IPS DF 6.9 (cell line): ENCODE results near the gene MED9.

ENCODE experiments used
- DNase-seq: peaks from one replicate; pipeline ENCODE4 v3.0.0-alpha.2; 2013; ENCODE audit warnings: low read depth, low spot score
- H3K27ac ChIP-seq: one replicate; pipeline ENCODE4 v1.5.1; 2013; ENCODE audit warnings: low read length, control low read depth
- H3K27me3 ChIP-seq: 2 replicates; pipeline ENCODE4 v1.6.1; 2013; ENCODE audit warnings: mild to moderate bottlenecking, low read length; ENCODE audit not compliant: control insufficient read depth, insufficient read depth
- H3K36me3 ChIP-seq: 2 replicates; pipeline ENCODE4 v1.6.1; 2013; ENCODE audit warnings: low read length; ENCODE audit not compliant: control insufficient read depth, insufficient read depth
- H3K4me1 ChIP-seq: 2 replicates; pipeline ENCODE4 v1.6.1; 2013; ENCODE audit warnings: low read length; ENCODE audit not compliant: control insufficient read depth, insufficient read depth
- H3K4me3 ChIP-seq: 2 replicates; pipeline ENCODE4 v1.5.1; 2013; ENCODE audit warnings: mild to moderate bottlenecking, low read length
- H3K9me3 ChIP-seq: 2 replicates; pipeline ENCODE4 v1.6.1; 2013; ENCODE audit warnings: low read length, inconsistent platforms; ENCODE audit not compliant: control insufficient read depth, insufficient read depth
- WGBS: extraction: QIAGEN DNeasy Blood & Tissue Kit; methylation state at CpG from one replicate; pipeline ENCODE4 v1.1.7; 2013; ENCODE audit warnings: mixed read lengths, missing lambda C conversion rate; ENCODE audit not compliant: insufficient read length, insufficient coverage; 5-methylcytosine and 5-hydroxymethylcytosine counted together

MED9 gene

GRCh38 chr17:17503566-17504130 lies 26.8 kb downstream of the MED9 start:
- no peaks in the 10 kb centered on the region for H3K9me3 ChIP-seq
- H3K4me3 ChIP-seq: no peak overlapping the region
- WGBS: no CpG with 5 or more reads among the region's 7 CpGs
- no peaks in the 10 kb centered on the region; the same call in 1 of the 2 replicates for H3K4me1 ChIP-seq
- H3K27me3 ChIP-seq: no peaks in the 10 kb centered on the region
- DNase-seq: no peak
- H3K27ac ChIP-seq: no peak overlapping the region
- no peaks in the 10 kb centered on the region; the same call in 1 of the 2 replicates for H3K36me3 ChIP-seq

GRCh38 chr17:17504341-17505140 lies 27.7 kb downstream of the MED9 start:
- Histone ChIP-seq H3K27me3 (no peaks in the 10 kb centered on the region), H3K27ac (no peak overlapping the region), H3K36me3 (no peaks in the 10 kb centered on the region; the same call in 1 of the 2 replicates), H3K9me3 (no peaks in the 10 kb centered on the region), H3K4me3 (no peak overlapping the region), H3K4me1 (no peaks in the 10 kb centered on the region; the same call in 1 of the 2 replicates)
- no peak for DNase-seq
- whole genome bisulfite sequencing: no CpG with 5 or more reads among the region's 20 CpGs

- no peak for DNase-seq
- WGBS: no CpG with 5 or more reads among the region's 5 CpGs
- no peaks in the 10 kb centered on the region; the same call in 1 of the 2 replicates for H3K4me1 ChIP-seq
- no peaks in the 10 kb centered on the region for H3K27me3 ChIP-seq
- no peaks in the 10 kb centered on the region for H3K9me3 ChIP-seq
- H3K27ac ChIP-seq: no peak overlapping the region
- H3K36me3 ChIP-seq: no peaks in the 10 kb centered on the region; the same call in 1 of the 2 replicates
- no peak overlapping the region for H3K4me3 ChIP-seq
Measured at GRCh38 chr17:17505151-17505550, 28.4 kb downstream of the MED9 start.

DNA sequence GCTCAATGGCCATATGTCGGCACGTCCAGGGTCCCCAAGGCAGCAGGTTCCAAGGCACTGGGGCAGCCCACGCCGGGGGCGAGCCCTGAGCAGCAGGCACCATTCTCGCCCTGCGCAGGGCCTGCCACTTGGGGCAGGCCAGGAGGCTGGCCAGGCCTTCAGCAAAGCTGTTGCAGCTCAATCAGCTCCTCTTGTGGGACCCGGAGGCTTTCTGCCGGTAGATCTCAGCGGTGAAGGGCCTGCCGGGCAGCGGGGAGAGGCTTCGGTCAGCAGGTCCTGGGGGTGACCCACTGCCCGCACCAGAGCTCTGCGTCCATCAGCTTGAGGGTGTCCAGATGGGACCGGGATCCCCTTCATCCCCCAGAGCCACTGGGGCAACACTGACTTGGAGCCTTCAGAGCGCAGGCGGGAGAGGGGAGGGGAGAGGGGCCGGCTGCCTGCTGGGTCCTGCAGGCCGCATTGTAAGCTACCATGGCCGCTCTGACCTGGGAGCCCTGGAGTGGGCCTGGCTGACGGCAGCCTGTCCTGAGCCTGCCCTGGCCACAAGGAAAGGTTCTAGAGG lies 28.9 kb downstream of the MED9 start:
- Histone ChIP-seq H3K9me3 (no peaks in the 10 kb centered on the region), H3K4me1 (no peaks in the 10 kb centered on the region; the same call in 1 of the 2 replicates), H3K27me3 (no peaks in the 10 kb centered on the region), H3K4me3 (no peak overlapping the region), H3K36me3 (no peaks in the 10 kb centered on the region; the same call in 1 of the 2 replicates), H3K27ac (no peak overlapping the region)
- no CpG with 5 or more reads among the region's 22 CpGs for WGBS
- no peak for DNase-seq

DNA sequence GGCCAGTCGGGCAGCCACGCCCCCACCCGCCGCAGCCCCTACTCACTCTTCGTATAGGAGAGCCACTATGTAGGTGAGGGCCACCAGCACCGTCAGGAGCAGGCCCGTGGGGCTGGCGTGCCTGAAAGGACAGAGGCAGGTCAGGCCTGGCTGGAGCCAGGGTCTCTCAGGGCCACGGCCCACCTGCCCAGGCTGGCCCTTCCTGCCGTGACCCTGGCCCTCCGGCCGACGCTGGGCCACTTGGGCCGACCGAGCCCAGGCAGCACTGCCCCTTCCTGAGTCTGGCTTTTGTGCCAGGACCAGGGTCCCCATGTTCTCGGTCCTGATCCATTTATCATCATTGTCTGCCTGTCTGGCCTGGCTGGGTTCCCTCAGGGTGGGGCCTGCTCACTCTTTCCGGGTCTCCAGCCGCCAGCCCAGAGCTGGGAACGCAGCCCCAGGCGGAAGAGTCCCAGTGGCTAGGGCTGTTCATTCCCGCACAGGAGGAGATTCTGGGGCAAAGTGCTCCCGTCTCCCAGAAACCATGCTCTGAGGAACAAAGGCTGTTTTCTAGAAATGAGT lies 29.5 kb downstream of the MED9 start:
- DNase-seq: no peak
- no peaks in the 10 kb centered on the region; the same call in 1 of the 2 replicates for H3K36me3 ChIP-seq
- no peak overlapping the region for H3K27ac ChIP-seq
- no peaks in the 10 kb centered on the region; the same call in 1 of the 2 replicates for H3K4me1 ChIP-seq
- WGBS: no CpG with 5 or more reads among the region's 22 CpGs
- H3K4me3 ChIP-seq: no peak overlapping the region
- no peaks in the 10 kb centered on the region for H3K27me3 ChIP-seq
- no peaks in the 10 kb centered on the region for H3K9me3 ChIP-seq

DNA sequence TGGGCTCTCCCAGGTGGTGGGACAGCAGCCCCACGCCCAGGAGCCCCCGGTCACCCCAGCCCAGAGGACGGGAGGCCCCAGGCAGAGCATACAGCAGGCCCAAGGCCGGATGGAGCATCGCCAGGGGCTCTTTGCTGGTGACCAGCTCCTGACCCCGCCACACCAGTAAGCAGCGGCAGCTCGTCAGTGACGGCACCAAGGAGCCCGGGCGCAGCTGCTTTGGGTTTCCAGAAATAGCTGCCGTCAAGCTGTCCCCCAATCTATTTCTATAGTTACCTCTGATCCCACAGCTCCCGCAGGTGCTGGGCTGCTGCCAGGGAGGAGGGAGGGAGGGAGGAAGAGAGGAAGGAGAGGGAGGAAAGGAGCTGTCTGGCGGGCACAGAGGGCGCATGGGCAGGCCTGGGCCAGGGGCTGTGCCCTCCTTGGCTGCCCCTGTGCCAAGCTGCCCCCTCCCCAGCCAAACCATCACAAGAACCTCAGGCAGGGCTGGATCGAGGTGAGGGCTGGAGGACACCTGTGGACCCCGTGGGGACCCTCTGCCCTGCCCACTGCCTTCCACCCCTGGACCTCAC lies 30.2 kb downstream of the MED9 start:
- Histone ChIP-seq H3K36me3 (no peaks in the 10 kb centered on the region; the same call in 1 of the 2 replicates), H3K4me1 (no peaks in the 10 kb centered on the region; the same call in 1 of the 2 replicates), H3K4me3 (no peak overlapping the region), H3K27me3 (no peaks in the 10 kb centered on the region), H3K9me3 (no peaks in the 10 kb centered on the region), H3K27ac (no peak overlapping the region)
- no peak for DNase-seq
- no CpG with 5 or more reads among the region's 17 CpGs for WGBS

DNA sequence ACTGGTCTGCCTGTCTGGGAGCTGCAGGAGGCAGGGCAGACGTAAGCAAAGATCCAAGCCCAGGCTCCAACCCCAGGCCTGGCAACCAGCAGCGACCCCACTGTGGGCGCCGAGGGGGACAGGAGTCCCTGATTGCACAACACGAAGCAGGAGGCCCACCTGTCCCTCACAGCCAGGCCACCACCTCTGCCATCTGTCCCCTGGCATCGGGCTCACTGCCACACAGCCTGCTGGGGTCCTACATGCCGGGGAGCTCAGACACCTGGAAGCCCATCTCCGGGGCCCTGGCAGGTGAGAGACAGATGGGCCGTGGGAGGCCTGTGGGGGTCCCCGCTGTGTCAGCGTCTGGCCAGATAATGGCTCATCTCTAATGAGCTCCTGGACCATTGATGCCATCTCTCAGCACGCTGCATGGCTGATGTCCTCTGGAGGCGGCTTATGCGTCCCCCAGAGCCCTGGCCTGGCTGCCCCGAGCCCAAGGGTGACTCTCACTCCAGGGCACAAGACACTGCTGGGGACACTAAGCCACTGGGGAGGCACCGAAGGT lies 30.7 kb downstream of the MED9 start:
- no peak overlapping the region for H3K27ac ChIP-seq
- H3K9me3 ChIP-seq: no peaks in the 10 kb centered on the region
- no peaks in the 10 kb centered on the region; the same call in 1 of the 2 replicates for H3K4me1 ChIP-seq
- no peaks in the 10 kb centered on the region; the same call in 1 of the 2 replicates for H3K36me3 ChIP-seq
- DNase-seq: no peak
- WGBS: no CpG with 5 or more reads among the region's 16 CpGs
- no peaks in the 10 kb centered on the region for H3K27me3 ChIP-seq
- H3K4me3 ChIP-seq: no peak overlapping the region

GRCh38 chr17:17508019-17508535 lies 31.3 kb downstream of the MED9 start:
- Histone ChIP-seq H3K27me3 (no peaks in the 10 kb centered on the region), H3K4me3 (no peak overlapping the region), H3K27ac (no peak overlapping the region), H3K4me1 (no peaks in the 10 kb centered on the region; the same call in 1 of the 2 replicates), H3K9me3 (no peaks in the 10 kb centered on the region), H3K36me3 (no peaks in the 10 kb centered on the region; the same call in 1 of the 2 replicates)
- DNase-seq: no peak
- no CpG with 5 or more reads among the region's 11 CpGs for WGBS

- H3K9me3 ChIP-seq: no peaks in the 10 kb centered on the region
- H3K4me1 ChIP-seq: no peaks in the 10 kb centered on the region; the same call in 1 of the 2 replicates
- H3K27ac ChIP-seq: no peak overlapping the region
- DNase-seq: no peak
- H3K36me3 ChIP-seq: no peaks in the 10 kb centered on the region; the same call in 1 of the 2 replicates
- no peak overlapping the region for H3K4me3 ChIP-seq
- WGBS: no CpG with 5 or more reads among the region's 33 CpGs
- H3K27me3 ChIP-seq: no peaks in the 10 kb centered on the region
Measured at GRCh38 chr17:17508646-17509591, 32.1 kb downstream of the MED9 start.
